GM12878 (cell line): ENCODE results near the gene KRTAP10-2. TPM values are rescaled to one million over a fixed set of nuclear protein-coding genes. Genes with fewer than 3 reads are reported as not detected.

Experiments used
- ATAC-seq: fragments of 200-7000 bp; cut with Tn5 transposase; 3 replicates; pipeline ENCODE4 v1.9.1; 2020; ENCODE audit warnings: mild to moderate bottlenecking, moderate library complexity
- BruUV-seq: library from RNA; stranded (reverse); fragments of 400-500 nt; replicated peaks from 2 replicates; lab custom pipeline; 2021; lab: Mats Ljungman, UMichigan
- CTCF ChIA-PET: fragments of 300-600 bp; sonication (Branson Sonifier 250); formaldehyde crosslinking; extraction: SDS; loops from one replicate; lab custom pipeline; 2021; ENCODE audit warnings: inconsistent platforms; lab: Yijun Ruan, JAX
- POLR2A ChIA-PET: fragments of 350-600 bp; formaldehyde crosslinking; extraction: SDS; loops from one replicate; lab custom pipeline; 2021; ENCODE audit warnings: inconsistent platforms; lab: Charles Lee
- RAD21 ChIA-PET: fragments of 300-600 bp; sonication (Branson Sonifier 250); formaldehyde crosslinking; loops from one replicate; lab custom pipeline; 2023; ENCODE audit warnings: antibody characterized with exemption; ENCODE audit not compliant: unreplicated experiment; lab: Charles Lee
- SMC1A ChIA-PET: fragments of 300-600 bp; sonication (Branson Sonifier 250); formaldehyde crosslinking; loops from one replicate; lab custom pipeline; 2023; ENCODE audit not compliant: unreplicated experiment, uncharacterized antibody; lab: Charles Lee
- DNase-seq: peaks from one replicate; pipeline ENCODE4 v3.0.0-alpha.2; 2011; ENCODE audit warnings: low read depth, low spot score
- FAIRE-seq: peaks from 3 replicates; lab custom pipeline; 2011; peaks lifted over from hg19 to GRCh38; lab: Jason Lieb, UNC
- H2AFZ ChIP-seq: 2 replicates; pipeline ENCODE4 v1.6.0; 2011; ENCODE audit warnings: low read depth, low read length, control low read depth; ENCODE audit not compliant: control insufficient read depth
- H3K27ac ChIP-seq: 2 replicates; pipeline ENCODE4 v1.5.1; 2011; ENCODE audit warnings: control low read depth; ENCODE audit not compliant: control insufficient read depth, insufficient read depth
- H3K27me3 ChIP-seq, 2 experiments: replicated peaks in 1 of 2; 2 replicates each; pipeline versions ENCODE4 v1.6.0 to v1.6.1; 2011; ENCODE audit warnings: low read length in 1 of 2; ENCODE audit not compliant: control insufficient read depth in 2 of 2, insufficient read depth in 2 of 2
- H3K36me3 ChIP-seq, 2 experiments: 2 replicates each; pipeline ENCODE4 v1.5.1; 2011; ENCODE audit warnings: low read length in 1 of 2; ENCODE audit not compliant: control insufficient read depth in 2 of 2, insufficient read depth in 2 of 2
- H3K4me1 ChIP-seq: 2 replicates; pipeline ENCODE4 v1.6.1; 2011; ENCODE audit warnings: mild to moderate bottlenecking, low read length, moderate library complexity, mixed read lengths; ENCODE audit not compliant: control insufficient read depth, insufficient read depth
- H3K4me2 ChIP-seq: 2 replicates; pipeline ENCODE4 v1.6.0; 2011; ENCODE audit warnings: control low read depth; ENCODE audit not compliant: control insufficient read depth, insufficient read depth
- H3K4me3 ChIP-seq: fragments of 200-600 bp; sonication (generic); 2 replicates; pipeline ENCODE4 v1.5.1; 2016
- H3K79me2 ChIP-seq: 2 replicates; pipeline ENCODE4 v1.6.0; 2011; ENCODE audit warnings: low read length; ENCODE audit not compliant: control insufficient read depth, insufficient read depth
- H3K9ac ChIP-seq: 2 replicates; pipeline ENCODE4 v1.8.0; 2011; ENCODE audit warnings: low read length, control low read depth, mixed read lengths; ENCODE audit not compliant: control insufficient read depth, insufficient read depth
- H3K9me3 ChIP-seq: replicated peaks from 3 replicates; pipeline ENCODE4 v1.5.1; 2011; ENCODE audit warnings: mild to moderate bottlenecking, low read length; ENCODE audit not compliant: control insufficient read depth, insufficient read depth
- H4K20me1 ChIP-seq: 2 replicates; pipeline ENCODE4 v1.6.0; 2011; ENCODE audit not compliant: control insufficient read depth, insufficient read depth
- E4F1 ChIP-seq: fragments of 450-650 bp; IDR thresholded peaks from 2 replicates; pipeline ENCODE4 v1.6.1; 2018; ENCODE audit warnings: borderline replicate concordance, mild to moderate bottlenecking; ENCODE audit not compliant: partially characterized antibody
- FOXK2 ChIP-seq: fragments of 450-650 bp; IDR thresholded peaks from 2 replicates; pipeline ENCODE4 v1.6.1; 2017; ENCODE audit warnings: mild to moderate bottlenecking, moderate library complexity
- PAX8 ChIP-seq: fragments of 450-650 bp; IDR thresholded peaks from 2 replicates; pipeline ENCODE4 v1.6.1; 2017; ENCODE audit warnings: mild to moderate bottlenecking, moderate library complexity
- SMAD1 ChIP-seq: fragments of 450-650 bp; IDR thresholded peaks from 2 replicates; pipeline ENCODE4 v1.6.1; 2018; ENCODE audit warnings: mild to moderate bottlenecking, low read depth; ENCODE audit not compliant: partially characterized antibody
- SMARCA5 ChIP-seq: fragments of 450-650 bp; IDR thresholded peaks from 2 replicates; pipeline ENCODE4 v1.6.1; 2017; ENCODE audit warnings: mild to moderate bottlenecking
- STAT1 ChIP-seq: fragments of 450-650 bp; conservative IDR thresholded peaks from 2 replicates; pipeline ENCODE4 v1.6.1; 2014; ENCODE audit warnings: antibody characterized with exemption, mild to moderate bottlenecking
- WGBS: methylation state at CpG from one replicate; pipeline ENCODE4 v1.1.6; 2016; ENCODE audit warnings: low lambda C conversion rate; ENCODE audit not compliant: insufficient replicate concordance, insufficient coverage; ENCODE audit errors: missing lambda C conversion rate; 5-methylcytosine and 5-hydroxymethylcytosine counted together
- in situ Hi-C: fragments of 300-500 bp; cut with MboI; formaldehyde crosslinking; loops from 9 replicates; pipeline ENCODE4 v1.14.3; 2018; ENCODE audit warnings: mixed read lengths
- intact Hi-C: fragments of 100-400 bp; cut with micrococcal nuclease; formaldehyde crosslinking; loops from one replicate; pipeline ENCODE4 v1.14.2; 2022; ENCODE audit not compliant: unreplicated experiment
- polyA plus RNA-seq, 11 experiments: library from polyadenylated mRNA; depleted of rRNA in 4 of 11; unstranded in 6 of 11; stranded (reverse) in 5 of 11; fragments of >200 nt; fragmentation: Nextera tagmentation in 4 of 11; fragmentation: Illumina TruSeq in 1 of 11; extraction: Ambion mirVana in 4 of 11; extraction: Trizol in 1 of 11; gene quantifications; 1 replicate in 1 of 11; 2 replicates in 10 of 11; pipeline versions ENCODE4 v1.2.1 to v1.2.3, GENCODE V29; 2011 to 2016; ENCODE audit warnings: inconsistent platforms in 2 of 11, missing spikeins in 2 of 11, low read depth in 1 of 11
- total RNA-seq, 4 experiments: library from RNA; depleted of rRNA in 3 of 4; stranded (reverse); fragments of >200 nt in 3 of 4; fragmentation: Illumina TruSeq in 1 of 4; extraction: Trizol in 1 of 4; gene quantifications; 2 replicates each; pipeline versions ENCODE4 v1.2.1 to v1.2.3, GENCODE V29; 2013 to 2021

KRTAP10-2 gene
- total and polyA plus RNA-seq, 10 of the 15 experiments (the other 5 are each of a cell fraction or from before 2014, with no cell fraction given) = not detected

GRCh38 chr21:44513389-44514217, 37.7 kb downstream of the KRTAP10-2 start:
- WGBS = 21% methylated on average over 15 of the region's 15 CpGs
- ChIA-PET CTCF (interaction anchor here (1.0 to 1.5 kb wide), 2 partner anchors 279 to 280 kb away, joined by 4 to 5 read pairs; no protein-coding TSS in a partner anchor), POLR2A (no interaction called here), SMC1A (interaction anchor here (1.5 kb wide), 1 partner anchor 280 kb away, joined by 3 read pairs; no protein-coding TSS in a partner anchor), RAD21 (no interaction called here)
- H3K4me2 ChIP-seq = no peak overlapping the region
- DNase-seq = no peak
- no peaks in the 10 kb centered on the region for H4K20me1 ChIP-seq
- no peaks in the 10 kb centered on the region for H3K4me1 ChIP-seq
- intact Hi-C loops = no loop called here
- H3K79me2 ChIP-seq = no peaks in the 10 kb centered on the region
- no peaks in the 10 kb centered on the region for H3K27me3 ChIP-seq
- no peak for FAIRE-seq
- H3K4me3 ChIP-seq = no peak overlapping the region
- H3K27ac ChIP-seq = no peak overlapping the region
- H3K9me3 ChIP-seq = no peaks in the 10 kb centered on the region; the same call in 2 of the 3 replicates
- no peak for ATAC-seq
- no peak overlapping the region for H2AFZ ChIP-seq
- BruUV-seq = no TSS peak
- no peaks in the 10 kb centered on the region for H3K36me3 ChIP-seq
- in situ Hi-C loops = no loop called here
- TF ChIP-seq SMARCA5 = no peak
- TF ChIP-seq E4F1 = no peak
- no peak for TF ChIP-seq SMAD1
- TF ChIP-seq STAT1 = no peak
- no peak for TF ChIP-seq FOXK2
- TF ChIP-seq PAX8 = no peak
- TF ChIP-seq, all 136 proteins: peak for 0
- no peak overlapping the region for H3K9ac ChIP-seq
